Measurements from ENCODE around the gene ST13.
"Not testable (repeated sequence)": the region's sequence is repeated elsewhere in the genome, so short reads cannot be mapped to it uniquely, and the experiment has no call there.

The ST13 gene

GRCh38 chr22:40838486-40838885 lies 18.0 kb downstream of the ST13 start:
- Histone ChIP-seq H3K27me3 (ENCODE audit: control insufficient read depth, insufficient read depth, low read length) (no peaks in the 10 kb centered on the region), H3K4me1 (ENCODE audit: control insufficient read depth, insufficient read depth, low read length) (no peaks in the 10 kb centered on the region), H3K36me3 (ENCODE audit: control insufficient read depth, insufficient read depth, low read length) (peaks cover 94% of the 10 kb centered on the region), H3K9me3 (ENCODE audit: control insufficient read depth, insufficient read depth, low read depth, low read length) (no peaks in the 10 kb centered on the region), H3K9ac (ENCODE audit: low read length) (no peak overlapping the region), H3K4me3 (ENCODE audit: low read depth, low read length) (no peak overlapping the region), H3K27ac (ENCODE audit: low read depth, low read length) (no peak overlapping the region)

GRCh38 chr22:40834619-40835018 lies 21.8 kb downstream of the ST13 start:
- no peak overlapping the region for H3K9ac ChIP-seq (ENCODE audit: low read length)
- H3K36me3 ChIP-seq (ENCODE audit: control insufficient read depth, insufficient read depth, low read length): peaks cover 93% of the 10 kb centered on the region
- H3K27me3 ChIP-seq (ENCODE audit: control insufficient read depth, insufficient read depth, low read length): no peaks in the 10 kb centered on the region
- no peaks in the 10 kb centered on the region for H3K4me1 ChIP-seq (ENCODE audit: control insufficient read depth, insufficient read depth, low read length)
- H3K9me3 ChIP-seq (ENCODE audit: control insufficient read depth, insufficient read depth, low read depth, low read length): no peaks in the 10 kb centered on the region
- no peak overlapping the region for H3K4me3 ChIP-seq (ENCODE audit: low read depth, low read length)
- no peak overlapping the region for H3K27ac ChIP-seq (ENCODE audit: low read depth, low read length)

GRCh38 chr22:40829131-40829530 lies 27.3 kb downstream of the ST13 start:
- Histone ChIP-seq H3K9me3 (ENCODE audit: control insufficient read depth, insufficient read depth, low read depth, low read length) (no peaks in the 10 kb centered on the region), H3K4me3 (ENCODE audit: low read depth, low read length) (no peak overlapping the region), H3K36me3 (ENCODE audit: control insufficient read depth, insufficient read depth, low read length) (peaks cover 89% of the 10 kb centered on the region), H3K27me3 (ENCODE audit: control insufficient read depth, insufficient read depth, low read length) (no peaks in the 10 kb centered on the region), H3K27ac (ENCODE audit: low read depth, low read length) (no peak overlapping the region), H3K4me1 (ENCODE audit: control insufficient read depth, insufficient read depth, low read length) (peaks cover 11% of the 10 kb centered on the region), H3K9ac (ENCODE audit: low read length) (no peak overlapping the region)

GRCh38 chr22:40826984-40827741 lies 29.3 kb downstream of the ST13 start:
- Histone ChIP-seq H3K9ac (ENCODE audit: low read length) (no peak overlapping the region), H3K4me1 (ENCODE audit: control insufficient read depth, insufficient read depth, low read length) (peaks cover 11% of the 10 kb centered on the region), H3K4me3 (ENCODE audit: low read depth, low read length) (no peak overlapping the region), H3K36me3 (ENCODE audit: control insufficient read depth, insufficient read depth, low read length) (peaks cover 89% of the 10 kb centered on the region), H3K27ac (ENCODE audit: low read depth, low read length) (peak overlapping the region; percentile 67), H3K27me3 (ENCODE audit: control insufficient read depth, insufficient read depth, low read length) (no peaks in the 10 kb centered on the region), H3K9me3 (ENCODE audit: control insufficient read depth, insufficient read depth, low read depth, low read length) (no peaks in the 10 kb centered on the region)

- not testable (repeated sequence) for H3K9ac ChIP-seq (ENCODE audit: low read length); H3K27me3 ChIP-seq (ENCODE audit: control insufficient read depth, insufficient read depth, low read length); H3K9me3 ChIP-seq (ENCODE audit: control insufficient read depth, insufficient read depth, low read depth, low read length); H3K4me3 ChIP-seq (ENCODE audit: low read depth, low read length)
- Histone ChIP-seq H3K4me1 (ENCODE audit: control insufficient read depth, insufficient read depth, low read length) (peaks cover 11% of the 10 kb centered on the region), H3K36me3 (ENCODE audit: control insufficient read depth, insufficient read depth, low read length) (peaks cover 80% of the 10 kb centered on the region), H3K27ac (ENCODE audit: low read depth, low read length) (peak overlapping the region; percentile 67)
Observed at GRCh38 chr22:40826292-40826691, 30.1 kb downstream of the ST13 start.

GRCh38 chr22:40823426-40823825 lies 33.0 kb downstream of the ST13 start:
- Histone ChIP-seq H3K9me3 (ENCODE audit: control insufficient read depth, insufficient read depth, low read depth, low read length) (no peaks in the 10 kb centered on the region), H3K36me3 (ENCODE audit: control insufficient read depth, insufficient read depth, low read length) (peaks cover 51% of the 10 kb centered on the region)

GRCh38 chr22:40819599-40820140 lies 36.8 kb downstream of the ST13 start:
- H3K4me1 ChIP-seq (ENCODE audit: control insufficient read depth, insufficient read depth, low read length): peaks cover 7% of the 10 kb centered on the region; the same call in 1 of the 2 replicates
- peak overlapping the region; percentile 53 for H3K4me3 ChIP-seq (ENCODE audit: low read depth, low read length)
- peak overlapping the region; percentile 26; the same call in 1 of the 2 replicates for H3K27ac ChIP-seq (ENCODE audit: low read depth, low read length)
- H3K36me3 ChIP-seq (ENCODE audit: control insufficient read depth, insufficient read depth, low read length): peaks cover 24% of the 10 kb centered on the region
- no peaks in the 10 kb centered on the region for H3K9me3 ChIP-seq (ENCODE audit: control insufficient read depth, insufficient read depth, low read depth, low read length)
- no peak overlapping the region for H3K9ac ChIP-seq (ENCODE audit: low read length)
- H3K27me3 ChIP-seq (ENCODE audit: control insufficient read depth, insufficient read depth, low read length): no peaks in the 10 kb centered on the region

More at GRCh38 chr22:40823426-40823825, 33.0 kb downstream of the ST13 start:
- H3K4me1 ChIP-seq (ENCODE audit: control insufficient read depth, insufficient read depth, low read length): peaks cover 17% of the 10 kb centered on the region
- H3K27me3 ChIP-seq (ENCODE audit: control insufficient read depth, insufficient read depth, low read length): no peaks in the 10 kb centered on the region
- no peak overlapping the region for H3K9ac ChIP-seq (ENCODE audit: low read length)
- no peak overlapping the region for H3K4me3 ChIP-seq (ENCODE audit: low read depth, low read length)
- no peak overlapping the region for H3K27ac ChIP-seq (ENCODE audit: low read depth, low read length)

GRCh38 chr22:40818747-40819598 lies 37.5 kb downstream of the ST13 start, which contains the start of gene SLC25A17:
Gene SLC25A17, minus strand, starts transcription at chr22:40819346. Its CDS starts 98 bp downstream, at chr22:40819248.
- Histone ChIP-seq H3K9ac (ENCODE audit: low read length) (peak within 1 kb of the TSS; percentile 89), H3K4me1 (ENCODE audit: control insufficient read depth, insufficient read depth, low read length) (peaks cover 7% of the 10 kb centered on the region; the same call in 1 of the 2 replicates), H3K9me3 (ENCODE audit: control insufficient read depth, insufficient read depth, low read depth, low read length) (no peaks in the 10 kb centered on the region), H3K27me3 (ENCODE audit: control insufficient read depth, insufficient read depth, low read length) (no peaks in the 10 kb centered on the region), H3K27ac (ENCODE audit: low read depth, low read length) (peak within 1 kb of the TSS; percentile 61; the same call in 1 of the 2 replicates), H3K36me3 (ENCODE audit: control insufficient read depth, insufficient read depth, low read length) (peaks cover 17% of the 10 kb centered on the region), H3K4me3 (ENCODE audit: low read depth, low read length) (peak within 1 kb of the TSS; percentile 97)

GRCh38 chr22:40818192-40818746 lies 38.2 kb downstream of the ST13 start:
- no peaks in the 10 kb centered on the region for H3K9me3 ChIP-seq (ENCODE audit: control insufficient read depth, insufficient read depth, low read depth, low read length)
- H3K4me1 ChIP-seq (ENCODE audit: control insufficient read depth, insufficient read depth, low read length): peaks cover 7% of the 10 kb centered on the region; the same call in 1 of the 2 replicates
- peaks cover 11% of the 10 kb centered on the region; the same call in 1 of the 2 replicates for H3K36me3 ChIP-seq (ENCODE audit: control insufficient read depth, insufficient read depth, low read length)
- H3K4me3 ChIP-seq (ENCODE audit: low read depth, low read length): peak overlapping the region; percentile 97
- H3K27me3 ChIP-seq (ENCODE audit: control insufficient read depth, insufficient read depth, low read length): no peaks in the 10 kb centered on the region
- H3K9ac ChIP-seq (ENCODE audit: low read length): peak overlapping the region; percentile 89
- H3K27ac ChIP-seq (ENCODE audit: low read depth, low read length): no peak overlapping the region; the same call in 1 of the 2 replicates

GRCh38 chr22:40817737-40818136 lies 38.7 kb downstream of the ST13 start:
- H3K36me3 ChIP-seq (ENCODE audit: control insufficient read depth, insufficient read depth, low read length): 0 out of 2 replicates have a peak, but pooled peaks cover 6% of the 10 kb centered on the region
- H3K27me3 ChIP-seq (ENCODE audit: control insufficient read depth, insufficient read depth, low read length): no peaks in the 10 kb centered on the region
- no peaks in the 10 kb centered on the region for H3K9me3 ChIP-seq (ENCODE audit: control insufficient read depth, insufficient read depth, low read depth, low read length)
- H3K4me1 ChIP-seq (ENCODE audit: control insufficient read depth, insufficient read depth, low read length): peaks cover 7% of the 10 kb centered on the region; the same call in 1 of the 2 replicates
- H3K4me3 ChIP-seq (ENCODE audit: low read depth, low read length): peak overlapping the region; percentile 97; the same call in 1 of the 2 replicates
- peak overlapping the region; percentile 2 for H3K9ac ChIP-seq (ENCODE audit: low read length)
- no peak overlapping the region for H3K27ac ChIP-seq (ENCODE audit: low read depth, low read length)

All from HUES6 (cell line).